Astrocyte (in vitro differentiated cells and primary cell): ENCODE data around the gene FYN. TPM values are rescaled to one million over a fixed set of nuclear protein-coding genes. Genes with fewer than 3 reads are reported as not detected.
A peak's percentile ranks its signal among the peaks of the same experiment; 100 is the strongest.

ENCODE experiments used
- DNase-seq: peaks from one replicate; pipeline ENCODE4 v3.0.0-alpha.2; 2010; ENCODE audit warnings: low read depth
- FAIRE-seq: peaks from 2 replicates; lab custom pipeline; 2011; peaks lifted over from hg19 to GRCh38; lab: Jason Lieb, UNC
- H2AFZ ChIP-seq: 2 replicates; pipeline ENCODE4 v1.6.0; 2012; ENCODE audit warnings: low read depth, low read length, inconsistent platforms
- H3K27ac ChIP-seq: 2 replicates; pipeline ENCODE4 v1.5.1; 2011; ENCODE audit warnings: low read depth, low read length, inconsistent platforms
- H3K27me3 ChIP-seq: 2 replicates; pipeline ENCODE4 v1.6.0; 2011; ENCODE audit warnings: low read length, inconsistent platforms; ENCODE audit not compliant: insufficient read depth
- H3K36me3 ChIP-seq: 2 replicates; pipeline ENCODE4 v1.5.1; 2011; ENCODE audit warnings: low read length, inconsistent platforms; ENCODE audit not compliant: insufficient read depth
- H3K4me1 ChIP-seq: 2 replicates; pipeline ENCODE4 v1.5.1; 2011; ENCODE audit warnings: low read length, inconsistent platforms; ENCODE audit not compliant: insufficient read depth
- H3K4me2 ChIP-seq: 2 replicates; pipeline ENCODE4 v1.6.0; 2012; ENCODE audit warnings: low read length, inconsistent platforms
- H3K4me3 ChIP-seq: 2 replicates; pipeline ENCODE4 v1.5.1; 2011; ENCODE audit warnings: low read depth, mild to moderate bottlenecking, low read length, inconsistent platforms; ENCODE audit not compliant: insufficient read depth
- H3K79me2 ChIP-seq: 2 replicates; pipeline ENCODE4 v1.6.0; 2012; ENCODE audit warnings: mild to moderate bottlenecking, low read length, inconsistent platforms; ENCODE audit not compliant: insufficient read depth
- H3K9ac ChIP-seq: 2 replicates; pipeline ENCODE4 v1.6.0; 2012; ENCODE audit warnings: mild to moderate bottlenecking, low read length, inconsistent platforms
- H3K9me3 ChIP-seq: 2 replicates; pipeline ENCODE4 v1.5.1; 2012; ENCODE audit warnings: low read depth, mild to moderate bottlenecking, low read length, inconsistent platforms; ENCODE audit not compliant: insufficient read depth
- H4K20me1 ChIP-seq: 2 replicates; pipeline ENCODE4 v1.6.0; 2012; ENCODE audit warnings: low read length, inconsistent platforms; ENCODE audit not compliant: insufficient read depth
- H3K27ac Mint-ChIP-seq: one replicate; pipeline ENCODE4 v1.8.0; 2021; ENCODE audit warnings: mild to moderate bottlenecking, mixed read lengths; ENCODE audit not compliant: unreplicated experiment
- H3K27me3 Mint-ChIP-seq: one replicate; pipeline ENCODE4 v1.8.0; 2021; ENCODE audit warnings: low read depth, mixed read lengths; ENCODE audit not compliant: unreplicated experiment
- H3K36me3 Mint-ChIP-seq: one replicate; pipeline ENCODE4 v1.8.0; 2021; ENCODE audit warnings: low read depth, mixed read lengths; ENCODE audit not compliant: unreplicated experiment
- H3K4me1 Mint-ChIP-seq: one replicate; pipeline ENCODE4 v1.8.0; 2021; ENCODE audit warnings: low read depth, mixed read lengths; ENCODE audit not compliant: unreplicated experiment
- H3K4me3 Mint-ChIP-seq: one replicate; pipeline ENCODE4 v1.8.0; 2021; ENCODE audit warnings: mild to moderate bottlenecking, moderate library complexity, mixed read lengths; ENCODE audit not compliant: unreplicated experiment
- H3K9me3 Mint-ChIP-seq: one replicate; pipeline ENCODE4 v1.8.0; 2021; ENCODE audit warnings: mild to moderate bottlenecking, mixed read lengths; ENCODE audit not compliant: unreplicated experiment
- EZH2 ChIP-seq: IDR thresholded peaks from 2 replicates; pipeline ENCODE4 v1.6.1; 2012; ENCODE audit warnings: mild to moderate bottlenecking, low read length, inconsistent platforms; ENCODE audit not compliant: insufficient read depth
- total RNA-seq: library from RNA; stranded (reverse); gene quantifications from 2 replicates; pipeline ENCODE4 v1.2.1, GENCODE V29; 2021
- TF ChIP-seq, protein P1 (sequence below): IDR thresholded peaks from 2 replicates; pipeline ENCODE4 v1.5.1; 2011; ENCODE audit warnings: low read depth, mild to moderate bottlenecking, inconsistent platforms, low read length, moderate library complexity; ENCODE audit not compliant: insufficient read depth

Gene FYN
- total RNA-seq, 1 donor from 2014 or later: 167 TPM

DNA sequence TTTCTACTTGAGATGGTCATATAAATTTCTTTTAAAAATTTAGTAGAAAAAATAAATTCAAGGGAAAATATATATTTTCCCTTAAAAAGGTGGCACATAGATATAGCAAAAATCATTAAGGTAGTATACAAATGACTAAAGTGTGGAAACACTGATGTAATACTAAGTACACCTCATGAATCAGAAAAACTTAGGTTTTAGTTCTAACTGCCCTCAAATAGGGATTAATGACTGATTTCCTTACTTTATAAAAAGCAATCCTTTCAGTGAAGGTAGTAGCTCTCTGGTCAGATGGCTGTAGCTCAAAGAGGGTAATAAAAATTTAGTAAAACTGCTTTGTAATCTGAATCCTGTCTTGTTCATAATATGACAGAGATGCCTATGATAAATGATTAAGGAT, 63.5 kb downstream of the FYN start:
- Mint-ChIP-seq H3K27ac (no peak overlapping the region), H3K36me3 (peaks cover 16% of the 10 kb centered on the region), H3K27me3 (no peaks in the 10 kb centered on the region), H3K9me3 (no peaks in the 10 kb centered on the region), H3K4me3 (no peak overlapping the region), H3K4me1 (peaks cover 51% of the 10 kb centered on the region)
- DNase-seq: no peak
- Histone ChIP-seq H3K27me3 (no peaks in the 10 kb centered on the region), H3K9me3 (no peaks in the 10 kb centered on the region), H3K4me1 (peaks cover 48% of the 10 kb centered on the region), H3K36me3 (no peaks in the 10 kb centered on the region), H4K20me1 (no peaks in the 10 kb centered on the region), H2AFZ (no peak overlapping the region), H3K4me3 (no peak overlapping the region), H3K79me2 (peaks cover 26% of the 10 kb centered on the region), H3K9ac (no peak overlapping the region), H3K4me2 (no peak overlapping the region), H3K27ac (no peak overlapping the region)
- TF ChIP-seq, protein P1, sequence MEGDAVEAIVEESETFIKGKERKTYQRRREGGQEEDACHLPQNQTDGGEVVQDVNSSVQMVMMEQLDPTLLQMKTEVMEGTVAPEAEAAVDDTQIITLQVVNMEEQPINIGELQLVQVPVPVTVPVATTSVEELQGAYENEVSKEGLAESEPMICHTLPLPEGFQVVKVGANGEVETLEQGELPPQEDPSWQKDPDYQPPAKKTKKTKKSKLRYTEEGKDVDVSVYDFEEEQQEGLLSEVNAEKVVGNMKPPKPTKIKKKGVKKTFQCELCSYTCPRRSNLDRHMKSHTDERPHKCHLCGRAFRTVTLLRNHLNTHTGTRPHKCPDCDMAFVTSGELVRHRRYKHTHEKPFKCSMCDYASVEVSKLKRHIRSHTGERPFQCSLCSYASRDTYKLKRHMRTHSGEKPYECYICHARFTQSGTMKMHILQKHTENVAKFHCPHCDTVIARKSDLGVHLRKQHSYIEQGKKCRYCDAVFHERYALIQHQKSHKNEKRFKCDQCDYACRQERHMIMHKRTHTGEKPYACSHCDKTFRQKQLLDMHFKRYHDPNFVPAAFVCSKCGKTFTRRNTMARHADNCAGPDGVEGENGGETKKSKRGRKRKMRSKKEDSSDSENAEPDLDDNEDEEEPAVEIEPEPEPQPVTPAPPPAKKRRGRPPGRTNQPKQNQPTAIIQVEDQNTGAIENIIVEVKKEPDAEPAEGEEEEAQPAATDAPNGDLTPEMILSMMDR: no peak
- TF ChIP-seq EZH2: no peak
- FAIRE-seq: no peak

DNA sequence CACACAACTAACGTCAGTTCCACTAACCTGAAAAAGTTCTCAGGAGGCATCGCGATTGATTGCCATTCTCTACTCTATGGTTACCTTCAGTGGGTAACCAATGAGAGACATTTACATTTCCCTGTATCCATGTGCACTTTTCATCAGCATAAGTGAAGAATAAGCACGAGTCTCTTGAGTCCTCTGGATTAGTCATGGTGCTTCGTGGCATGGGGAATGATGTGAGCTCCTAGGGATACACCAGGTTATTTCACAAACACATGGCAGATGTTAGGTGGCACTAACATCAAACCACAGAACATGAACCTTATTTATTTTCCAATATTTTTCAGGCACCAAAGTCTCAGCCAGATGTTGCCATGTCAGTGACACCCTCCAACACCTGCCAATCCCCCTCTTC, 64.0 kb downstream of the FYN start:
- FAIRE-seq (no peak), DNase-seq (peak; percentile 32)
- Histone ChIP-seq H3K4me2 (no peak overlapping the region), H3K9ac (no peak overlapping the region), H4K20me1 (no peaks in the 10 kb centered on the region), H3K9me3 (no peaks in the 10 kb centered on the region), H3K79me2 (peaks cover 26% of the 10 kb centered on the region), H3K36me3 (no peaks in the 10 kb centered on the region), H3K27me3 (no peaks in the 10 kb centered on the region), H3K27ac (no peak overlapping the region), H3K4me3 (no peak overlapping the region), H2AFZ (no peak overlapping the region), H3K4me1 (peaks cover 53% of the 10 kb centered on the region)
- Mint-ChIP-seq H3K27ac (no peak overlapping the region), H3K36me3 (peaks cover 16% of the 10 kb centered on the region), H3K4me3 (no peak overlapping the region), H3K27me3 (no peaks in the 10 kb centered on the region), H3K9me3 (no peaks in the 10 kb centered on the region), H3K4me1 (peaks cover 55% of the 10 kb centered on the region)
- no peak for TF ChIP-seq EZH2
- TF ChIP-seq, protein P1: no peak

DNA sequence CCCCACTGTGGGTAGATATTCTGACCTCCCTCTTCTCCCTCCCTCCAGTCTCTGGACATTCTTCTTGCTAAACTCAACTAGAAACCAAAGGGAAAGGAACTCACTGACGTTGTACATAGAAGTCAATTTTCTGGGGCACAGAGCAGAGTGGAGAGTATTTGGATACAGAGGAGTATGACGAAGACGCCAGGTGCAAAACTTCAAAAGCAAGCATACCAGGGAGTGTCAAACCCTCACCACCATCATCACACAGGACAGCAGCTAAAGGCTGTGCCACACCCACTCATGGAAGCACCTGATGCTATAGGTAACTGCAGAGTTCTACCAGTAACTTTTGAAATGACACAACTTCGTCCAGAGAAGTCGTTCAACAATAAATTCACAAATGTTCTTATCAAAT, 64.8 kb downstream of the FYN start:
- Histone ChIP-seq H4K20me1 (no peaks in the 10 kb centered on the region), H3K9me3 (no peaks in the 10 kb centered on the region), H2AFZ (no peak overlapping the region), H3K27ac (no peak overlapping the region), H3K4me1 (peaks cover 55% of the 10 kb centered on the region), H3K4me3 (no peak overlapping the region), H3K4me2 (no peak overlapping the region), H3K9ac (no peak overlapping the region), H3K27me3 (no peaks in the 10 kb centered on the region), H3K79me2 (peaks cover 24% of the 10 kb centered on the region), H3K36me3 (no peaks in the 10 kb centered on the region)
- H3K4me1 Mint-ChIP-seq: peaks cover 53% of the 10 kb centered on the region
- H3K9me3 Mint-ChIP-seq: no peaks in the 10 kb centered on the region
- H3K4me3 Mint-ChIP-seq: no peak overlapping the region
- no peak overlapping the region for H3K27ac Mint-ChIP-seq
- peaks cover 16% of the 10 kb centered on the region for H3K36me3 Mint-ChIP-seq
- DNase-seq (no peak), FAIRE-seq (no peak)
- no peaks in the 10 kb centered on the region for H3K27me3 Mint-ChIP-seq
- TF ChIP-seq EZH2: no peak
- TF ChIP-seq, protein P1: no peak
